Coronary artery (tissue), 2 donors: ENCODE results near the gene DEFB123.
"Not testable (repeated sequence)": the region's sequence is repeated elsewhere in the genome, so short reads cannot be mapped to it uniquely, and the experiment has no call there.

Experiments used
- DNase-seq: peaks from one replicate; pipeline ENCODE4 v3.0.0-alpha.2; 2017; ENCODE audit warnings: low spot score
- H3K27ac ChIP-seq, 2 donors: fragments of 200-600 bp; sonication (generic); one replicate each; pipeline ENCODE4 v1.5.1; 2016 to 2019
- H3K4me3 ChIP-seq: fragments of 200-600 bp; sonication (generic); 2 replicates; pipeline ENCODE4 v1.5.1; 2016; ENCODE audit warnings: mild to moderate bottlenecking, moderate library complexity
- TF ChIP-seq, protein P1 (sequence below): fragments of 200-600 bp; sonication (generic); IDR thresholded peaks from one replicate; pipeline ENCODE4 v1.5.1; 2019; ENCODE audit warnings: antibody characterized with exemption

The DEFB123 gene

DNA sequence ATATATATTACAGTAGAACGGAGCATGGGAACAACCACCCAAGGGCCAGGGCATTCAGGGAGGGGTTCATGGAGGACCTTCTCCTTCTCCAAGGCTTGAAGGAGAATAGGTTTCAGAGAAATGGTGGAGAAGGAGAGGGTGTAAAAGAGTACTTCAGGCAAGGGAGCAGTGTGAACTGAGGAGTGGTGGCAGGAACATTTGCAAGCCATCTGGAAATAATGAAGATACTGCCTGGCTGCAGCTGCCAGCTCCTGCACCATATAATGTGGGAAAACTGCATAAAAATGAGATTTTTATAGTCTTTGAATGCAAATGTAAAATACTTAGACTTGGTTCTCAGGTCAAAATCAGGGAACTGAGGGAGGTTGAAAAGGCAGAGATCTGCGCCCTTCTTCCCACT is 24.8 kb upstream of the DEFB123 start:
- no peak for DNase-seq
- Histone ChIP-seq H3K4me3 (no peak overlapping the region), H3K27ac (no peak overlapping the region)
- TF ChIP-seq, protein P1, sequence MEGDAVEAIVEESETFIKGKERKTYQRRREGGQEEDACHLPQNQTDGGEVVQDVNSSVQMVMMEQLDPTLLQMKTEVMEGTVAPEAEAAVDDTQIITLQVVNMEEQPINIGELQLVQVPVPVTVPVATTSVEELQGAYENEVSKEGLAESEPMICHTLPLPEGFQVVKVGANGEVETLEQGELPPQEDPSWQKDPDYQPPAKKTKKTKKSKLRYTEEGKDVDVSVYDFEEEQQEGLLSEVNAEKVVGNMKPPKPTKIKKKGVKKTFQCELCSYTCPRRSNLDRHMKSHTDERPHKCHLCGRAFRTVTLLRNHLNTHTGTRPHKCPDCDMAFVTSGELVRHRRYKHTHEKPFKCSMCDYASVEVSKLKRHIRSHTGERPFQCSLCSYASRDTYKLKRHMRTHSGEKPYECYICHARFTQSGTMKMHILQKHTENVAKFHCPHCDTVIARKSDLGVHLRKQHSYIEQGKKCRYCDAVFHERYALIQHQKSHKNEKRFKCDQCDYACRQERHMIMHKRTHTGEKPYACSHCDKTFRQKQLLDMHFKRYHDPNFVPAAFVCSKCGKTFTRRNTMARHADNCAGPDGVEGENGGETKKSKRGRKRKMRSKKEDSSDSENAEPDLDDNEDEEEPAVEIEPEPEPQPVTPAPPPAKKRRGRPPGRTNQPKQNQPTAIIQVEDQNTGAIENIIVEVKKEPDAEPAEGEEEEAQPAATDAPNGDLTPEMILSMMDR, result no peak

DNA sequence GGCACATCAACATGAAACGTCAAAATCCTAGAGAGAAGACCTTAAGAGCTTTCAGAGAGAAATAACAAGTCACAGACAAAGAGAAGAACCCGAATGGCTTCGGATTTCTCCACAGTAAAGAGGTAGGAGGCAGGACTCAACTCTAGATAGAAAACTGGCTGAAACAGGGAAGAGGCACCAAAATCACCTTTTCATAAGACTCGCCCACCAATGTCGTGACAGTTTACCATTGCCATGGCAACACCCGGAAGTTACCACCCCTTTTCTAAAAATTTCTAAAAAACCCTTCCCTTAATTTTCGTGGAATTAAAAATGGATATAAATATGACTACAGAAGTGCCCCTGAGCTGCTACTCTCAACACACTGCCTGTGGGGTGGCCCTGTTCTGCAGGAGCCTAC is 22.1 kb upstream of the DEFB123 start:
- H3K27ac ChIP-seq, result no peak overlapping the region
- TF ChIP-seq, protein P1, result no peak
- no peak for DNase-seq
- H3K4me3 ChIP-seq, result no peak overlapping the region

DNA sequence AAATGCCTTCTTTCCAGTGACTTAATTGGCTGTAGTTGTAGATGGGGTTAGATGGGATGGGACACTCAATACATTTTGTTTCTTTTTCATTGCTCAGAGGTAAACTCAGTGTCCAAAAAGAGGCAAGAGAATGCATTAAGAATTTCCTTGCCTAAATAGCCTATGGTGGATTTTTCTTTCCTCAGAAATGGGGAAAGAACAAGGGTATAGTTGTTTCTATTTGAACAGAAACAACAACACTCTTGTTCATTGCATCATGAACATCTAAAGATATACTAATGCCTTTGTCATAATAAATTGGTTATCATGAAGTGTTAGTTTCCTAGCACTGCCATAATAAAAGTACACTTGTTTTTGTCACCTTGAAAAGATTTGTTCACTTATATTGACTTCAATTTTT is 14.6 kb upstream of the DEFB123 start:
- Histone ChIP-seq H3K27ac (no peak overlapping the region), H3K4me3 (no peak overlapping the region)
- TF ChIP-seq, protein P1, result no peak
- DNase-seq, result no peak

DNA sequence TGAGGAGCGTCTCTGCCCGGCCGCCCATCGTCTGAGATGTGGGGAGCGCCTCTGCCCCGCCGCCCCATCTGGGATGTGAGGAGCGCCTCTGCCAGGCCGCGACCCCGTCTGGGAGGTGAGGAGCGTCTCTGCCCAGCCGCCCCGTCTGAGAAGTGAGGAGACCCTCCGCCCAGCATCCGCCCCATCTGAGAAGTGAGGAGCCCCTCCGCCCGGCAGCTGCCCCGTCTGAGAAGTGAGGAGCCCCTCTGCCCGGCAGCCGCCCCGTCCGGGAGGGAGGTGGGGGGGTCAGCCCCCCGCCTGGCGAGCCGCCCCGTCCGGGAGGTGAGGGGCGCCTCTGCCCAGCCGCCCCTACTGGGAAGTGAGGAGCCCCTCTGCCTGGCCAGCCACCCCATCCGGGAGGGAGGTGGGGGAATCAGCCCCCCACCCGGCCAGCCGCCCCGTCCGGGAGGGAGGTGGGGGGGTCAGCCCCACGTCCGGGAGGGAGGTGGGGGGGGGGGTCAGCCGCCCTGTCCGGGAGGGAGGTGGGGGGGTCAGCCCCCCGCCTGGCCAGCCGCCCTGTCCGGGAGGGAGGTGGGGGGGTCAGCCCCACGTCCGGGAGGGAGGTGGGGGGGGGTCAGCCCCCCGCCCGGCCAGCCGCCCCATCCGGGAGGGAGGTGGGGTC is 13.4 kb upstream of the DEFB123 start:
- not testable (repeated sequence) for DNase-seq, H3K4me3 ChIP-seq, H3K27ac ChIP-seq

DNA sequence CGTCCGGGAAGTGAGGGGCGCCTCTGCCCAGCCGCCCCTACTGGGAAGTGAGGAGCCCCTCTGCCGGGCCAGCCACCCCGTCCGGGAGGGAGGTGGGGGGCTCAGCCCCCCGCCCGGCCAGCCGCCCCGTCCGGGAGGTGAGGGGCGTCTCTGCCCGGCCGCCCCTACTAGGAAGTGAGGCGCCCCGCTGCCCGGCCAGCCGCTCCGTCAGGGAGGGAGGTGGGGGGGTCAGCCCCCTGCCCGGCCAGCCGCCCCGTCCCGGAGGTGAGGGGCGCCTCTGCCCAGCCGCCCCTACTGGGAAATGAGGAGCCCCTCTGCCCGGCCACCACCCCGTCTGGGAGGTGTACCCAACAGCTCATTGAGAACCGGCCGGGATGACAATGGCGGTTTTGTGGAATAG is 12.9 kb upstream of the DEFB123 start:
- H3K4me3 ChIP-seq, H3K27ac ChIP-seq, DNase-seq: not testable (repeated sequence)

DNA sequence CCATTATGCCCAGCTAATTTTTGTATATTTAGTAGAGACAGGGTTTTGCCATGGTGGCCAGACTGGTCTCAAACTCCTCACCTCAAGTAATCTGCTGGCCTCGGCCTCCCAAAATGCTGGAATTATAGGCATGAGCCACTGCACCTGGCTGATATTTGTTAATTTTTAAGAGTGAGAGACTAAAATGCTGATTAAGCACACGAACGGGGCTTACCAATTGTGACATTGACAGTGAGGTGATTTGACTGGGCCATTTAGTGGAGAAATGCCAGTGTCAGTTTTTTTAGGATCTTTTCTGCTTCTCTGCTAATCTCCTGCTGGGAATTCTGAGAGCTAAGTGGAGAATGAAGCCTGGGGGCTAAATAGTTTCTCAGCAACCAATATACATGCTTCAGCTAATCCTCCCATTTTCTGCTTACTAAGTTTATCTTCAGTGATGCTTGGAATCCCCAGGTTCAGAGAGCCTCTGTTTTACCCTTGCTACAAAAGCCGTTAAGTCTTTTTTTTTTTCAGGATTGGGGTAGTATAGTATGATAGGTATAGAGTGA is 9.8 kb upstream of the DEFB123 start:
- DNase-seq, result no peak
- TF ChIP-seq, protein P1, result no peak
- Histone ChIP-seq H3K27ac (no peak overlapping the region), H3K4me3 (no peak overlapping the region)

DNA sequence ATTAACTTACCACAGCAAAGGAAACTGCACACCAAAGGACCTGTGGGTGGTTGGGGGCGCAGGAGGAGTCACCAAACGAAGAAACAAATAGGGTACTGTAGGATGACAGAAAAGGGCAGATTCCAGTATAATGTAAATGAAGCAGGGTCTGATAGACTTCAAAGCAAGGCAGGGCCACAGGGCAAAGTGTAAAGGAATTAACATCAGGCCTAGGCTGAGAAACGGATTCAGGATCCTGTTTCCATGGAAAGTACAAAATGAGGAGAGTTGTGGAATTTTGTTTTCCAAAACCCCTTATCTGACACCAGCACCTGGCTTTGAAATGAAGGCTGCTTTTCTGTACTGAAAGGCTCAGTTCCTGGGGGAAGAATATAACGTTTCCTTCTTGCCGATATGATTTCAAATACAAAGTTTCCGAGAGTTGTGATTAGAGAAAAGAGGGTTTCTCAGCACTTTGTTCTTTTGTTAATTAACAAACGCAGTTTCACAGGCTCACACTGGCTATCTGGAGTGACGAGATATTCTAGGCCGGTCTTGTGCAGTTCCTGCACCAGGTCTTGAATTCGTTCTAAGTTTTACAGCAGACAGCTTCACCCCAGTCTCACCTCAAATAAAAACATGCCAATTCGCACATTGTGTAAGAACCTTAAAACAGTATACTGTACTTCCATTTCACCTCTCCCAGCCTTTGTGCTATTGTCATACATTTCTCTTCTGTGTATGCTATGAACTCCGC is 5.8 kb downstream of the DEFB123 start:
- TF ChIP-seq, protein P1, result no peak
- no peak for DNase-seq
- Histone ChIP-seq H3K27ac (no peak overlapping the region), H3K4me3 (no peak overlapping the region)
